Kidney (tissue), 14 donors: ENCODE data around the gene KLRG1. TPM values are rescaled to one million over a fixed set of nuclear protein-coding genes. Genes with fewer than 3 reads are reported as not detected.

ENCODE experiments used
- DNase-seq, 5 donors: peaks; one replicate each; pipeline ENCODE4 v3.0.0-alpha.2; 2013 to 2020
- FAIRE-seq: peaks from 2 replicates; lab custom pipeline; 2012; peaks lifted over from hg19 to GRCh38; lab: Jason Lieb, UNC
- H3K27ac ChIP-seq, 2 donors: one replicate each; pipeline ENCODE4 v1.7.0; 2013; ENCODE audit warnings: low read depth in 2 of 2, low read length in 2 of 2, inconsistent platforms in 1 of 2
- H3K27me3 ChIP-seq: one replicate; pipeline ENCODE4 v1.7.1; 2013; ENCODE audit warnings: low read length, inconsistent platforms; ENCODE audit not compliant: control insufficient read depth, insufficient read depth
- H3K36me3 ChIP-seq, 3 donors: one replicate each; pipeline versions ENCODE4 v1.7.0 to v1.7.1; 2013; ENCODE audit warnings: low read length in 3 of 3, control low read depth in 1 of 3, inconsistent platforms in 1 of 3; ENCODE audit not compliant: insufficient read depth in 3 of 3, control insufficient read depth in 2 of 3
- H3K4me1 ChIP-seq, 3 donors: one replicate each; pipeline versions ENCODE4 v1.7.0 to v1.7.1; 2013; ENCODE audit warnings: low read length in 3 of 3, inconsistent platforms in 1 of 3, low read depth in 1 of 3; ENCODE audit not compliant: control insufficient read depth in 2 of 3, insufficient read depth in 2 of 3
- H3K4me3 ChIP-seq, 3 donors: one replicate each; pipeline versions ENCODE4 v1.7.0 to v1.8.1; 2013; ENCODE audit warnings: low read length in 3 of 3, control low read depth in 1 of 3, inconsistent platforms in 1 of 3
- H3K9ac ChIP-seq, 3 donors: one replicate each; pipeline versions ENCODE4 v1.7.0 to v1.7.1; 2013; ENCODE audit warnings: low read length in 3 of 3, control low read depth in 1 of 3, inconsistent platforms in 1 of 3
- H3K9me3 ChIP-seq, 3 donors: one replicate each; pipeline versions ENCODE4 v1.7.0 to v1.7.1; 2013; ENCODE audit warnings: low read length in 3 of 3, control low read depth in 1 of 3, inconsistent platforms in 1 of 3; ENCODE audit not compliant: control insufficient read depth in 2 of 3, insufficient read depth in 1 of 3
- intact Hi-C: fragments of 100-400 bp; cut with DNase I; formaldehyde crosslinking; loops from one replicate; pipeline ENCODE4 v1.11.1; 2022
- polyA plus RNA-seq: library from polyadenylated mRNA; stranded (reverse); fragments of 350-450 nt; fragmentation: Illumina TruSeq; extraction: RNeasy Lipid Tissue Mini Kit (QIAGEN cat#74804); gene quantifications from one replicate; pipeline ENCODE4 v1.2.3, GENCODE V29; 2014; ENCODE audit warnings: low read depth, low replicate concordance; ENCODE audit not compliant: insufficient read depth
- total RNA-seq: library from RNA; stranded (reverse); fragmentation: NEBNext Ultra II Directional; extraction: Animal tissue kit (Norgen Biotek cat#: 25700); gene quantifications from one replicate; pipeline ENCODE4 v1.2.1, GENCODE V29; 2021
- TF ChIP-seq, protein P1 (sequence below): IDR thresholded peaks from 3 replicates; pipeline ENCODE4 v1.5.1; 2012; ENCODE audit warnings: mild to moderate bottlenecking, moderate library complexity, borderline replicate concordance; ENCODE audit not compliant: insufficient read depth; ENCODE audit errors: extremely low read depth
- donor health status: control.
- donor health status: control.
- donor health status: control.
- donor health status: control.
- donor health status: control.
- donor health status: DM: yes; HTN: yes; CAD: no.
- donor health status: Normal renal cell carcinoma (clear cell type).

KLRG1 gene
- total and polyA plus RNA-seq, 2 donors from 2014 or later, result 3.2 to 7.7 TPM

DNA sequence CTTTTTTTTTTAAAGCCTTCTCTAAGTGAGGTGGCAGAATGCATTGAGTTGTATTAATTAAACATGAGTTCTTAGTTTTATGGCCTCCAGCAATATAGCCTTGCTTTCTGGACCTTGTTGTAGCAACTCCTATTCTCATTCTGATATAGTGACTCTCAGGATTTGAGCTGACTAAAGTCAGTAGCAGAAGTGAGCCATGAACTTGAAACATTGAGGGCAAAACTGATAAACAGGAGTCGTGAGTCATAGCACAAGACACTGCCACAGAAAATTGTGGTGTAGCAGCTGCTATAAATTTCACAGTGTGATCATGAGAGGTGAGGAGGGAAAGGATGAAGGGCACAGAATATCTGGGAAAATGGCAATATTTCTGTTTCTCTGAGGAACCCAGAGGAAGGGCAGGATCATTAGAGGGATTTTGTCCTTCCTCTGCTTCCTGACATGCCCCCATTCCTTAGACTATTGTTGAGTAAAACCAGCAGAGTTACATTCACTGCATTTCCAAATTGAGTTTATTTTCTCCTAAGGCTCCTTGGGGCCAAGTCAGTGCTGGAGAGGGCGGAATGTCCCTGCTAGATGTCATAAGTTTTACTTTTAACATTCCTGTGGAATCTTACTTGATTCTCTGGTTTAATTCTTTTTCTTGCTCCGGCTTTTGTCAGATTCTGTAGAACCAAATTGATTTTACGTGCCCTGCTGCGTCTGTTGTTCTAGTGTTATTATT, 7.5 kb downstream of the KLRG1 start:
- no peak for DNase-seq
- H3K36me3 ChIP-seq, result no peaks in the 10 kb centered on the region
- no peak for FAIRE-seq
- H3K9ac ChIP-seq, result no peak overlapping the region
- no peaks in the 10 kb centered on the region for H3K27me3 ChIP-seq
- intact Hi-C loops, result no loop called here
- H3K9me3 ChIP-seq, result no peaks in the 10 kb centered on the region
- TF ChIP-seq, protein P1, sequence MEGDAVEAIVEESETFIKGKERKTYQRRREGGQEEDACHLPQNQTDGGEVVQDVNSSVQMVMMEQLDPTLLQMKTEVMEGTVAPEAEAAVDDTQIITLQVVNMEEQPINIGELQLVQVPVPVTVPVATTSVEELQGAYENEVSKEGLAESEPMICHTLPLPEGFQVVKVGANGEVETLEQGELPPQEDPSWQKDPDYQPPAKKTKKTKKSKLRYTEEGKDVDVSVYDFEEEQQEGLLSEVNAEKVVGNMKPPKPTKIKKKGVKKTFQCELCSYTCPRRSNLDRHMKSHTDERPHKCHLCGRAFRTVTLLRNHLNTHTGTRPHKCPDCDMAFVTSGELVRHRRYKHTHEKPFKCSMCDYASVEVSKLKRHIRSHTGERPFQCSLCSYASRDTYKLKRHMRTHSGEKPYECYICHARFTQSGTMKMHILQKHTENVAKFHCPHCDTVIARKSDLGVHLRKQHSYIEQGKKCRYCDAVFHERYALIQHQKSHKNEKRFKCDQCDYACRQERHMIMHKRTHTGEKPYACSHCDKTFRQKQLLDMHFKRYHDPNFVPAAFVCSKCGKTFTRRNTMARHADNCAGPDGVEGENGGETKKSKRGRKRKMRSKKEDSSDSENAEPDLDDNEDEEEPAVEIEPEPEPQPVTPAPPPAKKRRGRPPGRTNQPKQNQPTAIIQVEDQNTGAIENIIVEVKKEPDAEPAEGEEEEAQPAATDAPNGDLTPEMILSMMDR, result no peak
- H3K4me1 ChIP-seq, result no peaks in the 10 kb centered on the region
- no peak overlapping the region for H3K4me3 ChIP-seq
- H3K27ac ChIP-seq, result no peak overlapping the region

DNA sequence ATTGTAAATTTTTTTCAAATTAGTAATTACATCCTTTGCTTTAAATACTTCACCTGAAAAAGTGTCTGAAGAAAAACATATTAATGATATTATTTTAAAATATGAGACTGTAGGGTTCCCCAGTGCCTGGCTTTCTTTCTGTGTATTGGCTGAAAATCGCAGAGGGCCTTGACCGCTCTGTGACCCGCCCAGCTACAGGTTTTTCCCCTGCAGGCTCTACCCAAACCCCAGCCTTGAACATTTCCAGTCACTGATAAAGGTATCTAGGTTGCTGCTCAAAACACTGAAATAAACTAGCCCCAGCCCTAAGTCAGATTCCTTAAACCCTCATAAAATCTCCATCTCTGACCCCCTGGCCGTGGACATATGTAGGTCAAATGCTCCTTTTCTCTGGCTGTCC, 11.9 kb downstream of the KLRG1 start:
- no peaks in the 10 kb centered on the region for H3K36me3 ChIP-seq
- H3K4me1 ChIP-seq, result no peaks in the 10 kb centered on the region
- intact Hi-C loops, result no loop called here
- H3K9ac ChIP-seq, result no peak overlapping the region
- FAIRE-seq, result no peak
- no peaks in the 10 kb centered on the region for H3K9me3 ChIP-seq
- no peak overlapping the region for H3K27ac ChIP-seq
- no peak for DNase-seq
- H3K27me3 ChIP-seq, result no peaks in the 10 kb centered on the region
- TF ChIP-seq, protein P1, result no peak
- H3K4me3 ChIP-seq, result no peak overlapping the region

DNA sequence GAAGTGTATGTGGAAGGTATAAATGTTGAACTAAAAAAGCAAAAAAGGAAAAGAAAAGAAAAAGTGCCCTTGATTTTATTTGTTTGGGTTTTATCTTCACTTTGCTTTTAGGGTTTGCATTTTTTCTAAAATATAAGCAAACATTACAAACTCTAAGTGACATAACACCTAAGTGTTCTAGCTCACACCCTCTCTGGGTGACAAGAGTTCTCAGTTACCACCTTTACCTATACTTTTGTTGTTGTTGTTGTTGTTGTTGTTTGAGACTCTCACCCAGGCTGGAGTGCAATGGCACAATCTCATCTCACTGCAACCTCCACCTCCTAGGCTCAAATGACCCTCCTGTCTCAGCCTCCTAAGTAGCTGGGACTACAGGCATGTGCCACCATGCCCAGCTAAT, 13.0 kb downstream of the KLRG1 start:
- no peak overlapping the region for H3K27ac ChIP-seq
- DNase-seq (no peak), FAIRE-seq (no peak)
- no peaks in the 10 kb centered on the region for H3K9me3 ChIP-seq
- no peaks in the 10 kb centered on the region for H3K36me3 ChIP-seq
- TF ChIP-seq, protein P1, result no peak
- H3K4me1 ChIP-seq, result no peaks in the 10 kb centered on the region
- no peak overlapping the region for H3K9ac ChIP-seq
- H3K4me3 ChIP-seq, result no peak overlapping the region
- H3K27me3 ChIP-seq, result no peaks in the 10 kb centered on the region
- intact Hi-C loops, result no loop called here
